Left ventricle myocardium inferior (tissue), 1 donor: ENCODE data around the gene GUCY2D. TPM values are rescaled to one million over a fixed set of nuclear protein-coding genes. Genes with fewer than 3 reads are reported as not detected.
A peak's percentile ranks its signal among the peaks of the same experiment; 100 is the strongest.
"Not testable (repeated sequence)": the region's sequence is repeated elsewhere in the genome, so short reads cannot be mapped to it uniquely, and the experiment has no call there.

Experiments used
- DNase-seq: peaks from one replicate; pipeline ENCODE4 v3.0.0-alpha.2; 2020
- H3K27ac ChIP-seq: fragments of 200-600 bp; replicated peaks from 2 replicates; pipeline ENCODE4 v1.8.0; 2021
- H3K27me3 ChIP-seq: fragments of 200-600 bp; 2 replicates; pipeline ENCODE4 v1.8.0; 2021; ENCODE audit warnings: low read depth
- H3K36me3 ChIP-seq: fragments of 200-600 bp; 2 replicates; pipeline ENCODE4 v1.8.0; 2021
- H3K4me1 ChIP-seq: fragments of 200-600 bp; 2 replicates; pipeline ENCODE4 v1.8.0; 2021
- H3K4me3 ChIP-seq: fragments of 200-600 bp; 2 replicates; pipeline ENCODE4 v1.8.0; 2021; ENCODE audit warnings: mild to moderate bottlenecking, moderate library complexity
- H3K9me3 ChIP-seq: fragments of 200-600 bp; replicated peaks from 2 replicates; pipeline ENCODE4 v1.8.0; 2021
- intact Hi-C: fragments of 100-400 bp; cut with micrococcal nuclease; formaldehyde crosslinking; loops from one replicate; pipeline ENCODE4 v1.11.0; 2022
- total RNA-seq: library from RNA; stranded (reverse); fragmentation: NEBNext Ultra II Directional; extraction: Animal tissue kit (Norgen Biotek cat#: 25700); gene quantifications from one replicate; pipeline ENCODE4 v1.2.1, GENCODE V29; 2021
- TF ChIP-seq, protein P1 (sequence below): fragments of 200-600 bp; IDR thresholded peaks from 2 replicates; pipeline ENCODE4 v1.8.0; 2021; ENCODE audit warnings: antibody characterized with exemption, mild to moderate bottlenecking, borderline replicate concordance
- donor health status: DM: no; HTN: yes; CAD: no; lungs with severe emphysema.

Gene GUCY2D
- total RNA-seq, 1 donor from 2014 or later = not detected

DNA sequence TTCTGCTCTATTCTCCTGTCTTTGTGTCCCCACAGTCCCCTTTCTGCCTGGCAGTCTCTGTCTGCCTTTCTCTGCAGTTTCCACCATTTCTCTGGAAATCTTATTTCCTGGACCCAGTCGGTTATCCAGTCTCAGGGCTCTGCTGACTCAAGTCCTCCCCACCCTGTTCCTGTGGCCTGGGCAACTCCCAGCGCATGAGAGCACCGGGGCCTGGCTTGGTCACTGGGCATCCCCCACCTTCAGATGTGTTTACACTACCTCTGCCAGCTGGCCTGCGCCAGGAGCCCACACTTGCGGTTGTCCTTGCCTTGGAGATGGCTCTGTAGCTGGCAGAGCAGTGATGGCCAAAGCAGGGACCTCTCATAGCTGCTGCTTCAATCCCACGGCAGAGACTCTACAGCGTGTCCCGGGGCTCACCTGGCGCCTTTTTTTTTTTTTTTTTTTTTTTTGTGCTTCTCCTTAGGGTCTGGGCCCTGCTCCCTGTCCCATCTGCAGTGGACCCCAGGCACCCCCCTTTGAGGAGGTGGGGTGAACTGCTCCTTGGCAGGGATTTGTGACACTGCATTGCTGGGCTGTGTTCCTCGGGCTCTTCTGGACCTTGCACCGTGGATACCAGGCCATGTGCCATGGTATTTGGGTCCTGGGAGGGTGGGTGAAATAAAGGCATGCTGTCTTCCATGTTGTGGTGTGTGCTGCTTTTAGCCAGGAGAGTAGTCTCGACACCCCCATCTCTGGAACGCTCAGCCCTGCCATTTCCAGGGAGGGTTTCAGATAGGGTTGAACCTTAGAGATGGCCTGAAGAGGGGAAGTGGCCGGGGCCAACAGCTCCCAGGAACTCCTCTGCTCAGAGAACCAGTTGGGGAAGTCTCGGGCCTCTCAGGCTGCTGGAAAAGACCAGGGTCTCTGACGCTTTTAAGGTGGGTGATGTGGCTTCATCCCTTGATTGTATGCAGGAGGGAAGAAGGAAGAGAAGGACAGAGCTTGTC is 17.5 kb downstream of the GUCY2D start:
- Histone ChIP-seq H3K4me1 (peaks cover 17% of the 10 kb centered on the region), H3K9me3 (no peaks in the 10 kb centered on the region), H3K4me3 (no peak overlapping the region), H3K36me3 (no peaks in the 10 kb centered on the region), H3K27ac (no peak overlapping the region), H3K27me3 (peaks cover 19% of the 10 kb centered on the region)
- DNase-seq = no peak
- TF ChIP-seq, protein P1, sequence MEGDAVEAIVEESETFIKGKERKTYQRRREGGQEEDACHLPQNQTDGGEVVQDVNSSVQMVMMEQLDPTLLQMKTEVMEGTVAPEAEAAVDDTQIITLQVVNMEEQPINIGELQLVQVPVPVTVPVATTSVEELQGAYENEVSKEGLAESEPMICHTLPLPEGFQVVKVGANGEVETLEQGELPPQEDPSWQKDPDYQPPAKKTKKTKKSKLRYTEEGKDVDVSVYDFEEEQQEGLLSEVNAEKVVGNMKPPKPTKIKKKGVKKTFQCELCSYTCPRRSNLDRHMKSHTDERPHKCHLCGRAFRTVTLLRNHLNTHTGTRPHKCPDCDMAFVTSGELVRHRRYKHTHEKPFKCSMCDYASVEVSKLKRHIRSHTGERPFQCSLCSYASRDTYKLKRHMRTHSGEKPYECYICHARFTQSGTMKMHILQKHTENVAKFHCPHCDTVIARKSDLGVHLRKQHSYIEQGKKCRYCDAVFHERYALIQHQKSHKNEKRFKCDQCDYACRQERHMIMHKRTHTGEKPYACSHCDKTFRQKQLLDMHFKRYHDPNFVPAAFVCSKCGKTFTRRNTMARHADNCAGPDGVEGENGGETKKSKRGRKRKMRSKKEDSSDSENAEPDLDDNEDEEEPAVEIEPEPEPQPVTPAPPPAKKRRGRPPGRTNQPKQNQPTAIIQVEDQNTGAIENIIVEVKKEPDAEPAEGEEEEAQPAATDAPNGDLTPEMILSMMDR = no peak
- intact Hi-C loops = no loop called here

DNA sequence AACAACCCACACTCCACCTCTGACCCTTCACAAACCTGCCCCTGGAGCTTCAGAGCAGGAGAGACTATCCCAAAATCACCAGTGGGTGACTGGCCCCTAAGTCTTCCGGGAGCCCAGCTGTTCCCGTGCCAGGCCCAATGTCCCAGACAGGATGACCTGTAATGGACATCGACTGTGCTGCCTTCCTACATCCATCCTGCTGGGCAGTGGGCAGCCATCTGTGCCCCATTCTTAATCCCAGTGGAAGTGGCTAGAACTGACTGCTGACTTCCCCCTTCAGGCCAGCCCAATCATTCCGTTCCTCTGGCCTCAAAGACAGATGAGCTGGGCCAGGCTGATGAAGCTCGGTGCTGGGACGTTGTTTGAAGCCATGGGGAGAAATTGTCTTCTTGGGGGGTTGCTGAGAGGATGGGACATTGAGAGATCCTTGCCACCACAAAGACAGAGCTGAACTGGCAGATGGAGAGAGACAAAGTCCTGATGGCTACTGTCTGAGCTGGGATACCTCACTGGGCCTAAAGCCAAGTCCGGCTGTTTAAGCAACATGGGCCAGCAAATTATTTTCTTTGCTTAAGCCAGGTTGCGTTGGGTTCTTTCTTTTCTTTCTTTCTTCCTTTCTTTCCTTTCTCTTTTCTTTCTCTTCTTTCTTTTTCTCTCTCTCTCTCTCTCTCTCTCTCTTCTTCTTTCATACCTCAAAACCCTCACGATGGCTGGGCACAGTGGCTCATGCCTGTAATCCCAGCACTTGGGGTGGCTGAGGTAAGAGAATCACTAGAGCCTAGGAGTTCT is 18.6 kb downstream of the GUCY2D start:
- Histone ChIP-seq H3K36me3 (no peaks in the 10 kb centered on the region), H3K27ac (no peak overlapping the region), H3K4me3 (no peak overlapping the region), H3K4me1 (peaks cover 13% of the 10 kb centered on the region), H3K9me3 (no peaks in the 10 kb centered on the region), H3K27me3 (peaks cover 9% of the 10 kb centered on the region)
- TF ChIP-seq, protein P1 = no peak
- intact Hi-C loops = no loop called here
- DNase-seq = no peak

DNA sequence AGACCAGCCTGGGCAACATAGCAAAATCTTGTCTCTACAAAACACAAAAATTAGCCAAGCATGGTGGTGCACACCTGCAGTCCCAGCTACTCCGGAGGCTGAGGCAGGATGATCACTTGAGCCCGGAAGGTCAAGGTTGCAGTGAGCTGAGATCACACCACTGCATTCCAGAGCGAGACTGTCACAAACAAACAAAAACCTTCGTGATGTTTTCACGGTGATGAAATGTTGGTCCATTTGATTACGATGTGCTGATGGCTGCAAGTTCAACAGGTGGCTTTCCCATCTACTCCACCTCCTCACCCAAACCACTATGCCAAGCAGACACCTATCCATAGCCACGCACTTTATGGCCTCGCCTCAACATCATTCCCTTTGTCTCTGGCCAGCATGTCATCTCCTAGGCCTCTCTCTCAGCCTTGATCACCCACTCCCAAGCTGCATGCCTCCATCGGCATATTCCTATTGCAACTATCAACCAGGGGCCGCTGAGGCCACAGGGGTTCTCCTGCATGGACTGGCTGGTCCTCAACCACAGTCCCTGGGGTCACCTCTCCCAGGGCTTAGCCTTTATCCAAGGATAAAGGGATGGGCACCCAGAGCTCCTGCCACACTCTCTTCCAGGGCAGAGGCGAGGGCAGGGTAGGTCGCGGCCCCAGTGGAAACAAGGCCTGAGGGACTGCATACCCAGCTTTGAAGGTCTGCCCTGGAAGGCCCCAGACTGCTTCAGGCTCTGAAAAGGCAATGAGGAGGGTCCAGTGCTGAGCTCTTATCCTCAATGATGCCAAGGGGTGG is 19.3 kb downstream of the GUCY2D start:
- Histone ChIP-seq H3K36me3 (no peaks in the 10 kb centered on the region), H3K4me3 (no peak overlapping the region), H3K4me1 (peaks cover 5% of the 10 kb centered on the region), H3K9me3 (no peaks in the 10 kb centered on the region), H3K27me3 (peaks cover 1% of the 10 kb centered on the region), H3K27ac (no peak overlapping the region)
- TF ChIP-seq, protein P1 = no peak
- no peak for DNase-seq
- intact Hi-C loops = no loop called here

DNA sequence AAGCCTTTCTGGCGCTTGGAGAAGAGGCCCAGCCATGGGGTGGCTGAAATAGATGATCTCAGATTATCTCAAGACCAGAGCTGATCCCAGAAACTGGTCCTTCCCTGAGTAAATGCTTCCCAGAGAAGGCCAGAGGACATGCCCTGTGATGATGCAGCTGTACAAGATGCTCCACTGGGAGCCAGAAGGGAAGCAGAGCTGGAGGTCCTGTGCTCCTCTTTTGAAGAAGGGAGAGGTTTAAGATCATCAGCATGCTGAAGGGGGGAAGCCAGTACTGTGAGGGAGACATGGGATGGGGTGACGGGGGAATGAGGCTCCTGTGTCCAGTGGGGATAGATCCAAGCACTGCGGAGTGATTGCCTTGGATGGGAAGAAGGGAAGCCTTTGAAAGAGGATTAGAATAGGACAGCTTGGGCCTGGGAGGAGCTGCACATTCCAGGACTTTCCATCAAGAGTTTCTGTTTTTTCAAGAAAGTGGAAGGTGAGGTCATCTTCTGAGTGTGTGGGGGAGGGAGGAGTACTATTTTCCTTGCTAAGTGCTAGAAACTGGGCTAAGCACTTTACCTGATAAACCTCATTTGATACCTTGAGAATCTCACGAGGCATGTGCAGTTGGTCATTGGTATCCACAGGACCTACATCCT is 20.1 kb downstream of the GUCY2D start:
- DNase-seq = no peak
- Histone ChIP-seq H3K9me3 (no peaks in the 10 kb centered on the region), H3K27ac (no peak overlapping the region), H3K27me3 (peaks cover 6% of the 10 kb centered on the region), H3K36me3 (no peaks in the 10 kb centered on the region), H3K4me1 (no peaks in the 10 kb centered on the region), H3K4me3 (no peak overlapping the region)
- TF ChIP-seq, protein P1 = no peak
- intact Hi-C loops = no loop called here

DNA sequence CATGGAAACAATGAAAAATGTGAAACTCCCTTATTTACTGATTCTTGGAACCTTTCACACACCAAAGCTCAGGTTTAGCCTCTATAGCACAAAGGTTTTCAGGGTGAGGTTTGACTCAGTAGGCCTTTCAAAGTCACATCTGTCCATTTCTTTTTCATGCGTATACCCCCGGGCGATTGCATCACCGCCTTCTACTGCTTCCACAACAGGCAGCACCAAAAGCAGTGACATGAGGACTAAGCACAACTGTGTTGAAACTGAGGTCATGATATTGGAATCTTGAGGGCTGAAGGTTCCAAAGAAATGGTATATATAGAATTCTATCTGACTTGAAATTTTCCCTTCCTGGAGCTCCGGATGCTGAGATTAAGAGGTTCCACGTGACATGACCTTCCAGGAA is 21.7 kb downstream of the GUCY2D start:
- H3K4me1 ChIP-seq, intact Hi-C loops, DNase-seq, H3K4me3 ChIP-seq, H3K36me3 ChIP-seq, H3K9me3 ChIP-seq: not testable (repeated sequence)
- H3K27me3 ChIP-seq = peaks cover 23% of the 10 kb centered on the region
- H3K27ac ChIP-seq = peak overlapping the region; percentile 21
